Vagina (tissue), 2 donors: ENCODE measurements around the gene DMTF1.

Experiments used
- POLR2AphosphoS5 ChIP-seq, 2 donors: sonication (generic); formaldehyde crosslinking; IDR thresholded peaks; one replicate each; pipeline ENCODE4 v1.9.0; 2017; ENCODE audit warnings: antibody characterized with exemption in 2 of 2, mild to moderate bottlenecking in 2 of 2, low read depth in 1 of 2; ENCODE audit not compliant: insufficient read depth in 1 of 2
- TF ChIP-seq, protein P1 (sequence below), 3 experiments: fragments of 450-650 bp in 2 of 3; fragments of 200-600 bp in 1 of 3; sonication (generic) in 1 of 3; IDR thresholded peaks; one replicate each; pipeline ENCODE4 v1.5.1; 2017 to 2019; ENCODE audit warnings: antibody characterized with exemption in 3 of 3, mild to moderate bottlenecking in 2 of 3, moderate library complexity in 2 of 3

DNA sequence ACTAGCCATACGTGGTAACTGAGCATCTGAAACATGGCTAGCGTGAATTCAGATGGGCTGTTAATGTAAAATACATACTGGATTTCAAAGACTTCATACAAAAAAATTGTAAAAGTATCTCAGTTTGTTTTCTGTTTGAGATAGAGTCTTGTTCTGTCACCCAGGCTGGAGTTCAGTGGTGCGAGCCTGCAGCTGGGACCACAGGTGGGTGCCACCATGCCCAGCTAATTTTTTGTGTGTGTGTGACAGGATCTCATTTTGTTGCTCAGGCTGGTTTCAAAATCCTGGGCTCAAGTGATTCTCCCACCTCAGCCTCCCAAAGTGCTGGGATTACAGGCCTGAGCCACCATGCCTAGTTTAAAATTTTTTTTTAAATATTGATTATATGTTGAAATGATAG lies 62.8 kb downstream of the DMTF1 start:
- TF ChIP-seq, protein P1, sequence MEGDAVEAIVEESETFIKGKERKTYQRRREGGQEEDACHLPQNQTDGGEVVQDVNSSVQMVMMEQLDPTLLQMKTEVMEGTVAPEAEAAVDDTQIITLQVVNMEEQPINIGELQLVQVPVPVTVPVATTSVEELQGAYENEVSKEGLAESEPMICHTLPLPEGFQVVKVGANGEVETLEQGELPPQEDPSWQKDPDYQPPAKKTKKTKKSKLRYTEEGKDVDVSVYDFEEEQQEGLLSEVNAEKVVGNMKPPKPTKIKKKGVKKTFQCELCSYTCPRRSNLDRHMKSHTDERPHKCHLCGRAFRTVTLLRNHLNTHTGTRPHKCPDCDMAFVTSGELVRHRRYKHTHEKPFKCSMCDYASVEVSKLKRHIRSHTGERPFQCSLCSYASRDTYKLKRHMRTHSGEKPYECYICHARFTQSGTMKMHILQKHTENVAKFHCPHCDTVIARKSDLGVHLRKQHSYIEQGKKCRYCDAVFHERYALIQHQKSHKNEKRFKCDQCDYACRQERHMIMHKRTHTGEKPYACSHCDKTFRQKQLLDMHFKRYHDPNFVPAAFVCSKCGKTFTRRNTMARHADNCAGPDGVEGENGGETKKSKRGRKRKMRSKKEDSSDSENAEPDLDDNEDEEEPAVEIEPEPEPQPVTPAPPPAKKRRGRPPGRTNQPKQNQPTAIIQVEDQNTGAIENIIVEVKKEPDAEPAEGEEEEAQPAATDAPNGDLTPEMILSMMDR (IDR thresholded peaks at IDR 0.05), result no peak
- TF ChIP-seq POLR2AphosphoS5 (IDR thresholded peaks at IDR 0.05; ENCODE audit: insufficient read depth in 1 of 2, low read depth in 1 of 2), result no peak
